Activated CD8-positive, alpha-beta T cell treated with anti-CD3 and anti-CD28 coated beads, Interleukin-2, amount 10 ng/mL, durations not matched to agents 7 days and 5 days (primary cell): ENCODE data around the gene ATG4D. TPM values are rescaled to one million over a fixed set of nuclear protein-coding genes. Genes with fewer than 3 reads are reported as not detected.
A peak's percentile ranks its signal among the peaks of the same experiment; 100 is the strongest.

ENCODE experiments used
- ATAC-seq: fragments of 150-1000 bp; cut with Tn5 transposase; one replicate; pipeline ENCODE4 v1.10.0; 2021; ENCODE audit warnings: moderate library complexity
- CTCF ChIA-PET: fragments of 350-600 bp; sonication (Branson Sonifier 250); formaldehyde crosslinking; loops from one replicate; lab custom pipeline; 2021; ENCODE audit warnings: antibody characterized with exemption; lab: Charles Lee
- POLR2A ChIA-PET: fragments of 350-600 bp; sonication (Branson Sonifier 250); formaldehyde crosslinking; loops from one replicate; lab custom pipeline; 2021; ENCODE audit warnings: antibody characterized with exemption; lab: Charles Lee
- DNase-seq: peaks from one replicate; pipeline ENCODE4 v3.0.0-alpha.2; 2020
- H3K27ac Mint-ChIP-seq: one replicate; pipeline ENCODE4 v1.8.0; 2021; ENCODE audit warnings: mild to moderate bottlenecking, mixed read lengths
- H3K27me3 Mint-ChIP-seq: one replicate; pipeline ENCODE4 v1.8.0; 2021; ENCODE audit warnings: low read depth, mixed read lengths
- H3K36me3 Mint-ChIP-seq: one replicate; pipeline ENCODE4 v1.8.0; 2021; ENCODE audit warnings: low read depth, mixed read lengths
- H3K4me1 Mint-ChIP-seq: one replicate; pipeline ENCODE4 v1.8.0; 2021; ENCODE audit warnings: low read depth, mixed read lengths
- H3K4me3 Mint-ChIP-seq: one replicate; pipeline ENCODE4 v1.8.0; 2021; ENCODE audit warnings: mild to moderate bottlenecking, mixed read lengths
- H3K9me3 Mint-ChIP-seq: one replicate; pipeline ENCODE4 v1.8.0; 2022; ENCODE audit warnings: mixed read lengths; ENCODE audit not compliant: insufficient read depth
- total RNA-seq, 2 experiments: library from RNA; stranded (reverse); gene quantifications; one replicate each; pipeline ENCODE4 v1.2.3, GENCODE V29; 2021

Gene ATG4D
- total RNA-seq, result 10 to 100 TPM; 46.1 to 46.9 TPM

GRCh38 chr19:10543420-10544241, at the start of gene ATG4D:
Gene ATG4D (plus strand): TSS chr19:10543904. CDS start chr19:10544091, 187 bp downstream.
- H3K9me3 Mint-ChIP-seq, result no peaks in the 10 kb centered on the region
- ATAC-seq, result peak; percentile 85
- H3K4me1 Mint-ChIP-seq, result peaks cover 21% of the 10 kb centered on the region
- peak within 1 kb of the TSS; percentile 88 for H3K27ac Mint-ChIP-seq
- ChIA-PET CTCF (interaction anchor here (1.0 to 3.3 kb wide), 6 partner anchors 22 to 156 kb away, joined by 3 to 34 read pairs (median 3); partner anchors contain the start of gene KRI1), POLR2A (interaction anchor here (0.6 to 1.3 kb wide), 6 partner anchors 10 to 40 kb away, joined by 3 to 6 read pairs (median 4); partner anchors contain the start of genes KEAP1 and KRI1)
- peaks cover 15% of the 10 kb centered on the region for H3K27me3 Mint-ChIP-seq
- peaks cover 18% of the 10 kb centered on the region for H3K36me3 Mint-ChIP-seq
- DNase-seq, result peak; percentile 85
- peak within 1 kb of the TSS; percentile 90 for H3K4me3 Mint-ChIP-seq

DNA sequence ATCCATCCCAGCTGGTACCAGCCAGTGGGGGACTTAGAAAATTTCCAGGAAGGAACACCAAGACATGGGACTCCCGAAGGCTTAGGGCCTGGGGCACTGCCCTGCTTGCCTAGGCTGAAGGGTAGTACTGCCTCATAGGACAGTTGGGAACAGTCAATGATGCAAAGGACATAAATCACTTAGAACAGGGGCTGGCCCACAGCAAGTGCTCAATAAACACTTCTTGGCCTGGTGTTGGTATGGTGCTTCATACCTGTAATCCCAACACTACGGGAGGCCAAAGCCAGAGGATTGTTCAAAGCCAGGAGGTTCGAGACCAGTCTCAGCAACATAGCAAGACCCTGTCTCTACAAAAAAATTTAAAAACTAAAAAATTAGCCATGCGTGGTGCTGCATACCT, 46.3 kb upstream of the ATG4D start:
- H3K36me3 Mint-ChIP-seq, result peaks cover 42% of the 10 kb centered on the region
- peaks cover 33% of the 10 kb centered on the region for H3K4me1 Mint-ChIP-seq
- no peaks in the 10 kb centered on the region for H3K9me3 Mint-ChIP-seq
- no peaks in the 10 kb centered on the region for H3K27me3 Mint-ChIP-seq
- ChIA-PET CTCF (interaction anchor here (0.9 to 2.2 kb wide), 4 partner anchors 8 to 70 kb away, joined by 3 to 5 read pairs (median 4); no protein-coding TSS in a partner anchor), POLR2A (interaction anchor here (0.6 to 0.7 kb wide), 3 partner anchors 54 to 387 kb away, joined by 3 to 7 read pairs (median 3); no protein-coding TSS in a partner anchor)
- no peak overlapping the region for H3K27ac Mint-ChIP-seq
- H3K4me3 Mint-ChIP-seq, result no peak overlapping the region
- ATAC-seq (no peak), DNase-seq (no peak)

- peaks cover 35% of the 10 kb centered on the region for H3K36me3 Mint-ChIP-seq
- ATAC-seq (no peak), DNase-seq (no peak)
- POLR2A ChIA-PET, result interaction anchor here (0.5 to 1.0 kb wide), 2 partner anchors 10 to 151 kb away, joined by 3 to 4 read pairs; no protein-coding TSS in a partner anchor
- CTCF ChIA-PET, result interaction anchor here (1.1 to 1.3 kb wide), 2 partner anchors 21 to 53 kb away, joined by 3 to 4 read pairs; no protein-coding TSS in a partner anchor
- no peak overlapping the region for H3K4me3 Mint-ChIP-seq
- peaks cover 36% of the 10 kb centered on the region for H3K4me1 Mint-ChIP-seq
- H3K9me3 Mint-ChIP-seq, result no peaks in the 10 kb centered on the region
- H3K27me3 Mint-ChIP-seq, result no peaks in the 10 kb centered on the region
- peak overlapping the region; percentile 63 for H3K27ac Mint-ChIP-seq
Measured at GRCh38 chr19:10499550-10500246, 44.0 kb upstream of the ATG4D start.

GRCh38 chr19:10500247-10500592, 43.5 kb upstream of the ATG4D start:
- POLR2A ChIA-PET, result interaction anchor here (0.7 to 1.0 kb wide), 2 partner anchors 10 to 66 kb away, joined by 3 to 4 read pairs; no protein-coding TSS in a partner anchor
- Mint-ChIP-seq H3K27ac (peak overlapping the region; percentile 69), H3K4me3 (peak overlapping the region; percentile 55), H3K27me3 (no peaks in the 10 kb centered on the region), H3K4me1 (peaks cover 36% of the 10 kb centered on the region), H3K9me3 (no peaks in the 10 kb centered on the region), H3K36me3 (peaks cover 35% of the 10 kb centered on the region)
- DNase-seq (no peak), ATAC-seq (no peak)
- CTCF ChIA-PET, result interaction anchor here (1.2 to 1.8 kb wide), 3 partner anchors 8 to 112 kb away, joined by 3 to 8 read pairs (median 4); no protein-coding TSS in a partner anchor

DNA sequence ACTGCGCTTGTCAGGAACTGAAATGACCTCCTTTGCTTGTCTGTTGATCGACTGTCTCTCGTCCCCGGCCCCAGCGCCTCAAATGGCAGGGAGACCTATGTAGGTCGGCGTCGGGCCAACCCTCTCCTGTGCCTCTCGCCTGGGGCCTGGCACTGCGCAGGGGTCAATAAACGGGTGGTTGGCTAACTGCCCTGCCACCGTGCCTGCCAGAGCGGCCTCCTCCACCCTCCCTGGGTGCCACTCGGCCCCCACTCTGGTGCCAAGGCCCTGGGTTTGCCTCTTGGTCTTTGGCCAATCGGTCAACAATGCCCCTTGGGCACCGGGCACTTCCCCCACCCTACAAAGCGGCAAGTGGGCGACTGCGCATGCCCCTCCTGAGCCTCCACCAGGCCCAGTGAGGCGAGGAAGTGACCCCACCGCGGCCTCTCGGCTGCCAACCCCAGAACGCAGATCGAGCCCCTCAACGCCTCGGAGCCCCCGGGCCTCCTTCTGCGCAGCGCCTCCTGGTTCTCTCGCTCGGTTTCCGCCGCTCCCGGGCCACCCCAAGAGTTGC, 41.7 kb upstream of the ATG4D start:
- Mint-ChIP-seq H3K27ac (peak overlapping the region; percentile 84), H3K36me3 (peaks cover 29% of the 10 kb centered on the region), H3K4me1 (peaks cover 43% of the 10 kb centered on the region), H3K27me3 (no peaks in the 10 kb centered on the region), H3K9me3 (no peaks in the 10 kb centered on the region), H3K4me3 (peak overlapping the region; percentile 88)
- DNase-seq, result peak; percentile 53
- ChIA-PET CTCF (interaction anchor here (1.8 kb wide), 1 partner anchor 10 kb away, joined by 8 read pairs; no protein-coding TSS in a partner anchor), POLR2A (interaction anchor here (0.7 kb wide), 1 partner anchor 74 kb away, joined by 4 read pairs; no protein-coding TSS in a partner anchor)
- peak; percentile 20 for ATAC-seq

- Mint-ChIP-seq H3K27me3 (no peaks in the 10 kb centered on the region), H3K36me3 (peaks cover 25% of the 10 kb centered on the region), H3K4me3 (peak overlapping the region; percentile 88), H3K27ac (peak overlapping the region; percentile 84), H3K4me1 (peaks cover 39% of the 10 kb centered on the region), H3K9me3 (no peaks in the 10 kb centered on the region)
- ATAC-seq (peak; percentile 92), DNase-seq (peak; percentile 95)
- ChIA-PET POLR2A (interaction anchor here (0.7 to 1.4 kb wide), 3 partner anchors 41 to 84 kb away, joined by 3 to 4 read pairs (median 4); no protein-coding TSS in a partner anchor), CTCF (no interaction called here)
Measured at GRCh38 chr19:10502524-10503001, 41.1 kb upstream of the ATG4D start.

DNA sequence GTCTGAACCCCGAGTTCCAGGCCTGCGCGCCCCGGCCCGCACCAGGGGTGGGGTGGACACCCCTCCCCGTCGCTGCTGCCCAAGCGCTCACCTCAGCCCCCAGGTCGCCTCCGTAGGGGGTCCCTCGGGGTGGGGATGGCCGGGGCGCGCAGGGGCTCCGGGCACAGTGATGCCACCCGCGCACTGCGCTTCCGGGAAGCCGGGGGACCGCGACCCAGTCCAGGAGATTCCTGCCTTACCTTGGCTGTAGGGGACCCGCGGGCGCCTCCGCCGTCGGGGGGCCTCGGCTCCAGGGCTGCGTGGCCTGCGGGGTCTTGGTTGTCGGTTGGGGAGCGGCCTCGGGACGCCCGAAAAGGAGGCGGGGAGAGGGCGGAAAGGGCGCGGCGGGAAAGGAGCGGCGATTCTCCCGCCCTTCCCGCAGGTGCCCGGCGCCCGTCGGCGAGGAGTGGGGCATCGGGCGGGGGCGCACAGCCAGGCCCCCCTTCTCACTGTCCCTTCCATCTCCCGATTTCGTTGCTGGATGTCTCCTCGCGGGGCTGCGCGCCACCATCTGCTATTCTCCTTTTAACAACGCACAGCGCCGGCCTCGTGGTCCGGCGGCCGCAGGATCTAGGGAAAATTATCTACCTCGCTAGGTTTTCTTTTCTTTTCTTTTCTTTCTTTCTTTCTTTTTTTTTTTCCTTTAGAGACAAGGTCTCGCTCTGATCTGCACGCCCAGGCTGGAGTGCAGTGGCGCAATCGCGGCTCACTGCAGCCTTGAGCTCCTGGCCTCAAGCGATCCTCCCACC, 40.5 kb upstream of the ATG4D start, which contains the start of gene KEAP1:
KEAP1 (minus strand) TSS at position 355 of the 788 bp plus-strand sequence. CDS start 3,323 bp downstream, outside the sequence.
- H3K9me3 Mint-ChIP-seq, result no peaks in the 10 kb centered on the region
- peak; percentile 40 for ATAC-seq
- peaks cover 41% of the 10 kb centered on the region for H3K4me1 Mint-ChIP-seq
- CTCF ChIA-PET, result interaction anchor here (0.9 to 1.1 kb wide), 4 partner anchors 20 to 78 kb away, joined by 3 read pairs; partner anchors contain the start of gene KRI1
- peak within 1 kb of the TSS; percentile 95 for H3K27ac Mint-ChIP-seq
- DNase-seq, result peak; percentile 51
- POLR2A ChIA-PET, result interaction anchor here (0.7 to 1.4 kb wide), 4 partner anchors 40 to 85 kb away, joined by 3 to 4 read pairs (median 4); no protein-coding TSS in a partner anchor
- H3K36me3 Mint-ChIP-seq, result peaks cover 23% of the 10 kb centered on the region
- peak within 1 kb of the TSS; percentile 88 for H3K4me3 Mint-ChIP-seq
- H3K27me3 Mint-ChIP-seq, result no peaks in the 10 kb centered on the region

DNA sequence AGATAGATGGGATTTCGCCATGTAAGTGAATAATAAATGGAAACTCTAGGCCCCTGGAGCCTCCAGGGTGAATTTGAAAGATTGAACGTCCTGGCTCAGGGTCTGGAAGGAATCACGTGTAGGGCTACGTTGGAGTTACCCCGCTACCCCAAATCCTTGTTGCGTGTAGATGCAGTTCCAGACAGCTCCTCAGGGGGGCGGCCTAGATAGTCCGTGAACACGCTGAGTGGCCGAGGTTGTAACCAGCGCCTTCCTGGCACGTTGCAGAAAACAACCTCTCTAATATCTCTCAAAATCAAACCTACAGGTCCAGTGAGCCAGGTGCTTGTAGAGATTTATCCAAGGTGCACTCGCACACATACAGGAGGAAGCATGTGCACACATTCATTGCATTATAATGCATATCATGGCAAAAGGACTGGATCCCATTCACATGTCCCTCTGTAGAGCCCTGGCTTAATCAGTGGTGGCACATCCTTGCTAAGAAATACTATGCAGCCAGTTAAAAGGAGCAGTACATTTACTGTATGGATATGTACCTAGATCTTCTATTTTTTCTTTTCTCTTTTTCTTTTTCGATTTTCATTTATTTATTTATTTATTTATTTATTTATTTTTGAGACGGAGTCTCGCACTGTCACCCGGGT, 38.0 kb upstream of the ATG4D start:
- peaks cover 8% of the 10 kb centered on the region for H3K36me3 Mint-ChIP-seq

DNA sequence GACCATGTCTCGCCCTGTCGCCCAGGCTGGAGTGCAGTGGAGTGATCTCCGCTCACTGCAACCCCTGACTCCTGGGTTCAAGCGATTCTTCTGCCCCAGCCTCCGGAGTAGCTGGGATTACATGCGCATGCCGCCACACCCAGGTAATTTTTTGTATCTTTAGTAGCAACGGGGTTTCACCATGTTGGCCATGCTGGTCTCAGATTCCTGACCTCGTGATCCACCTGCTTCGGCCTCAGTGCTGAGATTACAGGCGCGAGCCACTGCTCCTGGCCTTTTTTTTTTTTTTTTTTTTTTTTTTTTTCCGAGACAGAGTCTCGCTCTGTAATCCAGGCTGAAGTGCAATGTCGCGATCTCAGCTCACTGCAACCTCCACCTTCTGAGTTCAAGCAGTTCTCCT, 35.7 kb upstream of the ATG4D start:
- H3K27ac Mint-ChIP-seq, result no peak overlapping the region
- POLR2A ChIA-PET, result interaction anchor here (0.6 to 1.4 kb wide), 2 partner anchors 44 to 80 kb away, joined by 3 to 4 read pairs; no protein-coding TSS in a partner anchor
- H3K27me3 Mint-ChIP-seq, result peaks cover 9% of the 10 kb centered on the region
- H3K9me3 Mint-ChIP-seq, result no peaks in the 10 kb centered on the region
- no peaks in the 10 kb centered on the region for H3K36me3 Mint-ChIP-seq
- no peak overlapping the region for H3K4me3 Mint-ChIP-seq
- CTCF ChIA-PET, result interaction anchor here (0.6 to 5.3 kb wide), 13 partner anchors 16 to 343 kb away, joined by 3 to 34 read pairs (median 4); partner anchors contain the start of genes QTRT1 and RAVER1
- peaks cover 30% of the 10 kb centered on the region for H3K4me1 Mint-ChIP-seq
- DNase-seq (no peak), ATAC-seq (no peak)

More for the DNA sequence above, 38.0 kb upstream of the ATG4D start:
- H3K27me3 Mint-ChIP-seq, result no peaks in the 10 kb centered on the region
- H3K4me1 Mint-ChIP-seq, result peaks cover 36% of the 10 kb centered on the region
- H3K9me3 Mint-ChIP-seq, result no peaks in the 10 kb centered on the region
- ChIA-PET CTCF (interaction anchor here (0.6 to 1.9 kb wide), 18 partner anchors 9 to 358 kb away, joined by 3 to 13 read pairs (median 4); partner anchors contain the start of gene KRI1), POLR2A (interaction anchor here (0.7 to 1.1 kb wide), 2 partner anchors 56 to 62 kb away, joined by 4 to 5 read pairs; no protein-coding TSS in a partner anchor)
- peak overlapping the region; percentile 28 for H3K4me3 Mint-ChIP-seq
- H3K27ac Mint-ChIP-seq, result no peak overlapping the region
- ATAC-seq, result peak; percentile 18
- peak; percentile 89 for DNase-seq
